ENCODE data around the gene ATXN7L3.

GRCh38 chr17:44192750-44193149 is 6.9 kb downstream of the ATXN7L3 start:
- TF ChIP-seq CTCF (conservative IDR thresholded peaks at IDR 0.05) (no peak), ZFX (IDR thresholded peaks at IDR 0.05) (no peak)

Measured in C4-2B (cell line).